GM23248 (cell line): ENCODE results near the gene G2E3. TPM values are rescaled to one million over a fixed set of nuclear protein-coding genes. Genes with fewer than 3 reads are reported as not detected.

Source experiments
- DNase-seq: peaks from one replicate; pipeline ENCODE4 v3.0.0-alpha.2; 2015
- H2AFZ ChIP-seq: fragments of 200-600 bp; sonication (generic); 2 replicates; pipeline ENCODE4 v1.6.1; 2016; ENCODE audit warnings: antibody characterized with exemption
- H3F3A ChIP-seq: fragments of 200-600 bp; sonication (generic); 2 replicates; pipeline ENCODE4 v1.6.1; 2016; ENCODE audit warnings: mild to moderate bottlenecking, antibody characterized with exemption, mixed run types; ENCODE audit not compliant: insufficient read depth
- H3K27ac ChIP-seq: fragments of 200-600 bp; sonication (generic); 2 replicates; pipeline ENCODE4 v1.5.1; 2016; ENCODE audit warnings: mild to moderate bottlenecking
- H3K27me3 ChIP-seq: fragments of 200-600 bp; sonication (generic); replicated peaks from 2 replicates; pipeline ENCODE4 v1.6.1; 2016; ENCODE audit warnings: mild to moderate bottlenecking; ENCODE audit not compliant: insufficient read depth
- H3K36me3 ChIP-seq: fragments of 200-600 bp; sonication (generic); 2 replicates; pipeline ENCODE4 v1.6.1; 2016; ENCODE audit warnings: low read depth, mild to moderate bottlenecking
- H3K4me1 ChIP-seq: fragments of 200-600 bp; sonication (generic); 2 replicates; pipeline ENCODE4 v1.6.1; 2016; ENCODE audit warnings: mild to moderate bottlenecking; ENCODE audit not compliant: insufficient read depth
- H3K4me2 ChIP-seq: fragments of 200-600 bp; sonication (generic); one replicate; pipeline ENCODE4 v1.6.1; 2016; ENCODE audit warnings: mild to moderate bottlenecking; ENCODE audit not compliant: unreplicated experiment
- H3K4me3 ChIP-seq: fragments of 200-600 bp; sonication (generic); 2 replicates; pipeline ENCODE4 v1.5.1; 2016; ENCODE audit warnings: mild to moderate bottlenecking
- H3K79me2 ChIP-seq: fragments of 200-600 bp; sonication (generic); 2 replicates; pipeline ENCODE4 v1.6.1; 2016; ENCODE audit warnings: mild to moderate bottlenecking; ENCODE audit not compliant: insufficient read depth
- H3K9ac ChIP-seq: fragments of 200-600 bp; sonication (generic); 2 replicates; pipeline ENCODE4 v1.6.1; 2016; ENCODE audit warnings: mild to moderate bottlenecking
- H3K9me2 ChIP-seq: fragments of 200-600 bp; sonication (generic); 2 replicates; pipeline ENCODE4 v1.6.1; 2016; ENCODE audit warnings: mixed run types, mild to moderate bottlenecking, moderate library complexity; ENCODE audit not compliant: insufficient read depth
- H3K9me3 ChIP-seq: fragments of 200-600 bp; sonication (generic); one replicate; pipeline ENCODE4 v1.6.1; 2017; ENCODE audit warnings: low read depth
- H4K20me1 ChIP-seq: fragments of 200-600 bp; sonication (generic); 2 replicates; pipeline ENCODE4 v1.6.0; 2016; ENCODE audit not compliant: insufficient read depth
- EZH2 ChIP-seq: fragments of 200-600 bp; sonication (generic); IDR thresholded peaks from 2 replicates; pipeline ENCODE4 v1.6.1; 2018; ENCODE audit warnings: antibody characterized with exemption, mild to moderate bottlenecking; ENCODE audit not compliant: insufficient read depth, poor library complexity, severe bottlenecking
- EZH2phosphoT487 ChIP-seq: fragments of 200-600 bp; sonication (generic); IDR thresholded peaks from 2 replicates; pipeline ENCODE4 v1.6.1; 2018; ENCODE audit warnings: antibody characterized with exemption, moderate library complexity, mild to moderate bottlenecking, low read depth; ENCODE audit not compliant: insufficient read depth
- WGBS, 2 experiments: methylation state at CpG; one replicate each; pipeline ENCODE4 v1.1.6; 2015 to 2017; ENCODE audit warnings: low lambda C conversion rate in 2 of 2, low coverage in 1 of 2; ENCODE audit errors: missing lambda C conversion rate in 2 of 2; 5-methylcytosine and 5-hydroxymethylcytosine counted together
- in situ Hi-C: fragments of 300-500 bp; cut with MboI; formaldehyde crosslinking; loops from 2 replicates; pipeline ENCODE4 v1.15.0; 2020
- polyA plus RNA-seq: library from polyadenylated mRNA; unstranded; fragments of >200 nt; fragmentation: Nextera tagmentation; extraction: Ambion mirVana; gene quantifications from 2 replicates; pipeline ENCODE4 v1.2.1, GENCODE V29; 2016
- total RNA-seq: library from RNA; depleted of rRNA; stranded (reverse); fragments of >200 nt; shearing (Covaris generic); gene quantifications from 2 replicates; pipeline ENCODE4 v1.2.3, GENCODE V29; 2014

Gene G2E3
- total and polyA plus RNA-seq, 2 experiments from 2014 or later = 11.2 to 26.5 TPM

DNA sequence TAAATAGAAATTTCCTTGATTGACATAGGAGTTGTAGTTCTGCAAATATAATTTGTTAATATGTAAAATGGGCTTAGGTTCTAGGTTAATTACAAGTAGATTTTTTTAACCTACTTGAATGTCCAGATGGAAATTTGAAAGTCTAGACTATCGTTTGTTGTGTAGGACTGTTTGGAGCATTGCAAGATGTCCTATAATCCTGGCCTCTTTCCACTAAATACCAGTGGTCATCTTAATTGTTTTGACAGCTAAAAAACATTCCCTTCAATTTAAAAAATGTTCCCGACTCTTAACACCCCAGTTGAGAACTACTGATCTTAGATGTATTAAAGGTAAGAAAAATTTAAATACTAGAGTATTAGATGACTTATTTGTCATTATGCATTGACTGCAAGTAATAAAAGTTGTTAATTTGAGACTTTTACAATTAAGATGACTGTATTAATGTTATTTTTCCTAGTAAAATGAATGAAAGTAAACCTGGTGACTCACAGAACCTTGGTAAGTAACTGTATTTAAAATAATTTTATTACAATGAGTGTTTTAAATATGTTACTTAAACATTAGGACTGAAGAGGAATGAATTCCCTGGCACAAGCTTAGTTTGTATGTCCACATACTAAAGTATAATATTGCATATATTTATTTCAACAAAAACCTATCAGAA is 21.8 kb downstream of the G2E3 start:
- peaks cover 100% of the 10 kb centered on the region for H3K79me2 ChIP-seq
- no peaks in the 10 kb centered on the region for H3K9me2 ChIP-seq
- H3K27me3 ChIP-seq = no peaks in the 10 kb centered on the region
- H3K27ac ChIP-seq = no peak overlapping the region
- no peaks in the 10 kb centered on the region for H3K36me3 ChIP-seq
- H2AFZ ChIP-seq = no peak overlapping the region
- TF ChIP-seq EZH2 = no peak
- TF ChIP-seq EZH2phosphoT487 = no peak
- in situ Hi-C loops = no loop called here
- H3K4me2 ChIP-seq = no peak overlapping the region
- no peaks in the 10 kb centered on the region for H3K4me1 ChIP-seq
- H3K9me3 ChIP-seq = no peaks in the 10 kb centered on the region
- 0 out of 2 replicates have a peak, but pooled peaks cover 7% of the 10 kb centered on the region for H4K20me1 ChIP-seq
- no peaks in the 10 kb centered on the region for H3F3A ChIP-seq
- no peak for DNase-seq
- WGBS, 2 experiments = 92 to 100% methylated on average over 2 of the region's 2 CpGs
- H3K4me3 ChIP-seq = no peak overlapping the region
- H3K9ac ChIP-seq = no peak overlapping the region

DNA sequence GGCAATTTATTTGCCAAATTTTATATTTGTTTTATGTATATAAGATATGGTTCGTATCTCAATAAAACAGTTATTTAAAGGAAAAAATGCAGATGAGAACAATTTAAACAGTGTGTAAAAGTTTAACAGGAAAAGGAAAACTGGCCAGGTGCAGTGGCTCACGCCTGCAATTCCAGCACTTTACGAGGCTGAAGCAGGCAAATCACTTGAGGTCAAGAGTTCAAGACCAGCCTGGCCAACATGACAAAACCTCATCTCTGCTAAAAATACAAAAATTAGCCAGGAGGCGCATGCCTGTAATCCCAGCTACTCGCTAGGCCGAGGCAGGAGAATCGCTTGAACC is 22.3 kb downstream of the G2E3 start:
- Histone ChIP-seq H3K27ac (no peak overlapping the region), H3K4me2 (no peak overlapping the region), H2AFZ (no peak overlapping the region), H3F3A (no peaks in the 10 kb centered on the region), H3K36me3 (no peaks in the 10 kb centered on the region), H3K9me2 (no peaks in the 10 kb centered on the region), H3K79me2 (peaks cover 100% of the 10 kb centered on the region), H3K9me3 (no peaks in the 10 kb centered on the region), H3K9ac (no peak overlapping the region), H4K20me1 (0 out of 2 replicates have a peak, but pooled peaks cover 7% of the 10 kb centered on the region), H3K4me1 (no peaks in the 10 kb centered on the region), H3K4me3 (no peak overlapping the region), H3K27me3 (no peaks in the 10 kb centered on the region)
- WGBS, 2 experiments = 97 to 98% methylated on average over 7 of the region's 7 CpGs
- no peak for TF ChIP-seq EZH2
- TF ChIP-seq EZH2phosphoT487 = no peak
- DNase-seq = no peak
- in situ Hi-C loops = no loop called here

DNA sequence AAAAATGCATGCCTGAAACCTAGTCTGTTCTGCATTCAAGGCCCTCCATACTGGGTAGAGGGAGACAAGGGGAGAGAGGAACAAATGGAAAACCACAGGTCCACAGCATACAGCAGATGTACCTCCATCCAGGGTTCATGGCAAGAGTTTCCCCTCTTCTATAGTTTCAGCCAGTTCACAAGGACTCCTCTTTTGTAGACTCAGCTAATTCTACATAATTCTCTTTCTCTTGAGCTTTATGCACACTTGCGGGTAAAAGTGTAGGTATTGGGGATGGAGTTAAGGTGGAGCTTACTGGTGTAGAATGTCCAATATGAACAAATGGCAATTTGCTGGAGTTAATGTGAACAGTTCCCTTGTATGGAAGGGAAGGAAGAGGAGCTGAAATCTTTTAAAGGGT is 23.4 kb downstream of the G2E3 start:
- Histone ChIP-seq H4K20me1 (0 out of 2 replicates have a peak, but pooled peaks cover 7% of the 10 kb centered on the region), H3K9ac (no peak overlapping the region), H3F3A (no peaks in the 10 kb centered on the region), H2AFZ (no peak overlapping the region), H3K79me2 (peaks cover 100% of the 10 kb centered on the region), H3K4me2 (no peak overlapping the region), H3K4me1 (no peaks in the 10 kb centered on the region), H3K9me2 (no peaks in the 10 kb centered on the region), H3K9me3 (no peaks in the 10 kb centered on the region), H3K4me3 (no peak overlapping the region), H3K36me3 (0 out of 2 replicates have a peak, but pooled peaks cover 2% of the 10 kb centered on the region), H3K27ac (no peak overlapping the region), H3K27me3 (no peaks in the 10 kb centered on the region)
- WGBS, 2 experiments = 97 to 100% methylated on average over 1 of the region's 1 CpG
- TF ChIP-seq EZH2phosphoT487 (no peak), EZH2 (no peak)
- in situ Hi-C loops = no loop called here
- DNase-seq = no peak

DNA sequence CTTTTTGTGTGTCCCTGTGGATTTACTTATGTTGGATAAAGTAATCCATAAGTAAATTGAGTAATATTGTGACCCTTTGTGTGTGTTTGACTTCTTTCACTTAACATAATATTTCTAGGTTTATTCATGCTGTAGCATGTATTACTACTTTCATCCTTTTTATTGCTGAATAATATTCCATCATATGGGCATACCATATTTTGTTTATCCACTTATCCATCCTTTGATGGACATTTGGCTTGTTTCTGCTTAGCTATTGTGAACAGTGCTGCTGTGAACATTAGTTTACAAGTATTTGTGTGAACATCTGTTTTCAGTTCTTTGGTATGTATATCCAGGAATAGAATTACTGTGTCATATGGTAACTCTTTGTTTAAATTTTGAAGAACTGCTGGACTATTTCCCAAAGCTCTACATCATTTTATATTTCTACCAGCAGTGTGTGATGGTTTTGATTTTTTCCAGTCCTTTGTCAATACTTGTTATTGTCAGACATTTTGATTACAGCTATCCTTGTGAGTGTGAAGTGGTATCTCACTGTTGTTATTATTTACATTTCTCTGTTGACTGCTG is 25.2 kb downstream of the G2E3 start:
- Histone ChIP-seq H3K4me3 (no peak overlapping the region), H3K27ac (no peak overlapping the region), H3K9me3 (no peaks in the 10 kb centered on the region), H3K79me2 (peaks cover 99% of the 10 kb centered on the region), H3F3A (no peaks in the 10 kb centered on the region), H3K9me2 (no peaks in the 10 kb centered on the region), H3K4me1 (no peaks in the 10 kb centered on the region), H3K36me3 (peaks cover 6% of the 10 kb centered on the region; the same call in 1 of the 2 replicates), H3K9ac (no peak overlapping the region), H3K4me2 (no peak overlapping the region), H2AFZ (no peak overlapping the region), H3K27me3 (no peaks in the 10 kb centered on the region), H4K20me1 (0 out of 2 replicates have a peak, but pooled peaks cover 4% of the 10 kb centered on the region)
- no peak for DNase-seq
- in situ Hi-C loops = no loop called here
- no peak for TF ChIP-seq EZH2phosphoT487
- TF ChIP-seq EZH2 = no peak
